ENCODE results near the gene THRSP.

Gene THRSP

GRCh38 chr11:78097666-78098385 is 34.2 kb downstream of the THRSP start:
- DNase-seq (ENCODE audit: low read depth, low spot score), result no peak

GRCh38 chr11:78099666-78100065 is 36.0 kb downstream of the THRSP start:
- no peak for DNase-seq (ENCODE audit: low read depth, low spot score)

GRCh38 chr11:78100261-78100660 is 36.6 kb downstream of the THRSP start:
- no peak for DNase-seq (ENCODE audit: low read depth, low spot score)

- DNase-seq (ENCODE audit: low read depth, low spot score), result no peak
Measured at GRCh38 chr11:78100676-78101472, 37.2 kb downstream of the THRSP start.

- no peak for DNase-seq (ENCODE audit: low read depth, low spot score)
Measured at GRCh38 chr11:78109081-78110015, 45.7 kb downstream of the THRSP start.

- DNase-seq (ENCODE audit: low read depth, low spot score), result no peak
Measured at GRCh38 chr11:78110351-78110750, 46.7 kb downstream of the THRSP start.

GRCh38 chr11:78110830-78111229 is 47.2 kb downstream of the THRSP start:
- no peak for DNase-seq (ENCODE audit: low read depth, low spot score)

GRCh38 chr11:78111298-78111697 is 47.6 kb downstream of the THRSP start:
- no peak for DNase-seq (ENCODE audit: low read depth, low spot score)

- no peak for DNase-seq (ENCODE audit: low read depth, low spot score)
Measured at GRCh38 chr11:78112582-78113275, 49.1 kb downstream of the THRSP start.
